Esophagus muscularis mucosa (tissue), 3 donors: ENCODE data around the gene GPR135.

Experiments
- POLR2A ChIP-seq: fragments of 450-650 bp; IDR thresholded peaks from one replicate; pipeline ENCODE4 v1.6.1; 2017; ENCODE audit warnings: antibody characterized with exemption, moderate library complexity, mild to moderate bottlenecking, low read depth
- POLR2AphosphoS5 ChIP-seq, 2 donors: sonication (generic); formaldehyde crosslinking; IDR thresholded peaks; one replicate each; pipeline ENCODE4 v1.6.1; 2017; ENCODE audit warnings: antibody characterized with exemption in 2 of 2
- TF ChIP-seq, protein P1 (sequence below), 3 experiments: fragments of 200-600 bp in 2 of 3; fragments of 450-650 bp in 1 of 3; sonication (generic) in 2 of 3; IDR thresholded peaks; one replicate each; pipeline ENCODE4 v1.5.1; 2017 to 2019; ENCODE audit warnings: antibody characterized with exemption in 3 of 3, mild to moderate bottlenecking in 2 of 3, moderate library complexity in 1 of 3

DNA sequence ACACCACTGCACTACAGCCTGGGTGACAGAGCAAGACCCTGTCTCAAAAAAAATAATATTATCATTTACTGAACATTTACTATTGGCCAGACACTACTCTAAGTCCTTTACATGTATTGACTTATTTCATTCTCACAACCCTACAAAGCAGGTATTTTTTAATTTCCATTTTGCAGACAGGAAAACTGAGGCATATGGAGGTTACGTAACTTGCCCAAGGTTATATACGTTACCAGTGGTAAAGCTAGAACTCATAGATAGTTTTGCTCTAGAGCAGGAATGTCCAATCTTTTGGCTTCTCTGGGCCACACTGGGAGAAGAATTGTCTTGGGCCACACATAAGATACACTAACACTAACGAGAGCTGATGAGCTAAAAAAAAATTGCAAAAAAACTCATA, 13.4 kb upstream of the GPR135 start:
- TF ChIP-seq, protein P1, sequence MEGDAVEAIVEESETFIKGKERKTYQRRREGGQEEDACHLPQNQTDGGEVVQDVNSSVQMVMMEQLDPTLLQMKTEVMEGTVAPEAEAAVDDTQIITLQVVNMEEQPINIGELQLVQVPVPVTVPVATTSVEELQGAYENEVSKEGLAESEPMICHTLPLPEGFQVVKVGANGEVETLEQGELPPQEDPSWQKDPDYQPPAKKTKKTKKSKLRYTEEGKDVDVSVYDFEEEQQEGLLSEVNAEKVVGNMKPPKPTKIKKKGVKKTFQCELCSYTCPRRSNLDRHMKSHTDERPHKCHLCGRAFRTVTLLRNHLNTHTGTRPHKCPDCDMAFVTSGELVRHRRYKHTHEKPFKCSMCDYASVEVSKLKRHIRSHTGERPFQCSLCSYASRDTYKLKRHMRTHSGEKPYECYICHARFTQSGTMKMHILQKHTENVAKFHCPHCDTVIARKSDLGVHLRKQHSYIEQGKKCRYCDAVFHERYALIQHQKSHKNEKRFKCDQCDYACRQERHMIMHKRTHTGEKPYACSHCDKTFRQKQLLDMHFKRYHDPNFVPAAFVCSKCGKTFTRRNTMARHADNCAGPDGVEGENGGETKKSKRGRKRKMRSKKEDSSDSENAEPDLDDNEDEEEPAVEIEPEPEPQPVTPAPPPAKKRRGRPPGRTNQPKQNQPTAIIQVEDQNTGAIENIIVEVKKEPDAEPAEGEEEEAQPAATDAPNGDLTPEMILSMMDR (IDR thresholded peaks at IDR 0.05), result no peak
- TF ChIP-seq POLR2AphosphoS5 (IDR thresholded peaks at IDR 0.05) (no peak), POLR2A (no peak)
